ENCODE data around the gene CXCL3. TPM values are rescaled to one million over a fixed set of nuclear protein-coding genes. Genes with fewer than 3 reads are reported as not detected.

Gene CXCL3
- total RNA-seq, 1 donor from 2014 or later: 1.4 TPM

- Histone ChIP-seq H3K4me1 (ENCODE audit: insufficient read depth, low read length) (no peaks in the 10 kb centered on the region), H3K27me3 (ENCODE audit: insufficient read depth, low read length) (peaks cover 2% of the 10 kb centered on the region), H3K4me2 (ENCODE audit: low read length) (no peak overlapping the region), H4K20me1 (ENCODE audit: insufficient read depth, low read length) (no peaks in the 10 kb centered on the region), H3K36me3 (ENCODE audit: insufficient read depth, low read length) (no peaks in the 10 kb centered on the region), H3K9me3 (ENCODE audit: insufficient read depth, low read depth, low read length) (no peaks in the 10 kb centered on the region), H3K27ac (ENCODE audit: low read depth, low read length) (no peak overlapping the region), H3K4me3 (ENCODE audit: insufficient read depth, low read depth, low read length) (no peak overlapping the region), H2AFZ (ENCODE audit: low read depth, low read length) (no peak overlapping the region), H3K79me2 (ENCODE audit: insufficient read depth, low read length) (no peaks in the 10 kb centered on the region), H3K9ac (ENCODE audit: low read length) (no peak overlapping the region)
- Mint-ChIP-seq H3K9me3 (ENCODE audit: unreplicated experiment) (no peaks in the 10 kb centered on the region), H3K4me1 (ENCODE audit: low read depth, unreplicated experiment) (no peaks in the 10 kb centered on the region), H3K36me3 (ENCODE audit: low read depth, unreplicated experiment) (no peaks in the 10 kb centered on the region), H3K27ac (ENCODE audit: unreplicated experiment) (no peak overlapping the region), H3K4me3 (ENCODE audit: unreplicated experiment) (no peak overlapping the region), H3K27me3 (ENCODE audit: low read depth, unreplicated experiment) (no peaks in the 10 kb centered on the region)
- no peak for DNase-seq (ENCODE audit: low read depth)
- FAIRE-seq: no peak
- TF ChIP-seq EZH2 (IDR thresholded peaks at IDR 0.05; ENCODE audit: insufficient read depth, low read length) (no peak), CTCF (IDR thresholded peaks at IDR 0.05; ENCODE audit: insufficient read depth, low read depth, low read length) (no peak)
These were observed 22.4 kb downstream of the CXCL3 start for GRCh38 chr4:74016068-74016467.

GRCh38 chr4:74015126-74015780 lies 23.2 kb downstream of the CXCL3 start:
- H3K36me3 Mint-ChIP-seq (ENCODE audit: low read depth, unreplicated experiment): no peaks in the 10 kb centered on the region
- FAIRE-seq (no peak), DNase-seq (ENCODE audit: low read depth) (no peak)
- H4K20me1 ChIP-seq (ENCODE audit: insufficient read depth, low read length): no peaks in the 10 kb centered on the region
- no peak overlapping the region for H3K4me2 ChIP-seq (ENCODE audit: low read length)
- H3K27me3 Mint-ChIP-seq (ENCODE audit: low read depth, unreplicated experiment): no peaks in the 10 kb centered on the region
- no peaks in the 10 kb centered on the region for H3K36me3 ChIP-seq (ENCODE audit: insufficient read depth, low read length)
- no peak overlapping the region for H3K4me3 ChIP-seq (ENCODE audit: insufficient read depth, low read depth, low read length)
- H3K79me2 ChIP-seq (ENCODE audit: insufficient read depth, low read length): no peaks in the 10 kb centered on the region
- TF ChIP-seq EZH2 (IDR thresholded peaks at IDR 0.05; ENCODE audit: insufficient read depth, low read length): no peak
- H3K4me1 Mint-ChIP-seq (ENCODE audit: low read depth, unreplicated experiment): no peaks in the 10 kb centered on the region
- H3K9ac ChIP-seq (ENCODE audit: low read length): no peak overlapping the region
- no peaks in the 10 kb centered on the region for H3K9me3 ChIP-seq (ENCODE audit: insufficient read depth, low read depth, low read length)
- no peaks in the 10 kb centered on the region for H3K4me1 ChIP-seq (ENCODE audit: insufficient read depth, low read length)
- H3K4me3 Mint-ChIP-seq (ENCODE audit: unreplicated experiment): no peak overlapping the region
- H3K27me3 ChIP-seq (ENCODE audit: insufficient read depth, low read length): peaks cover 2% of the 10 kb centered on the region
- H3K9me3 Mint-ChIP-seq (ENCODE audit: unreplicated experiment): no peaks in the 10 kb centered on the region
- no peak overlapping the region for H3K27ac ChIP-seq (ENCODE audit: low read depth, low read length)
- no peak overlapping the region for H2AFZ ChIP-seq (ENCODE audit: low read depth, low read length)
- no peak overlapping the region for H3K27ac Mint-ChIP-seq (ENCODE audit: unreplicated experiment)

GRCh38 chr4:74014332-74014731 lies 24.2 kb downstream of the CXCL3 start:
- Histone ChIP-seq H3K27me3 (ENCODE audit: insufficient read depth, low read length) (no peaks in the 10 kb centered on the region), H3K4me3 (ENCODE audit: insufficient read depth, low read depth, low read length) (no peak overlapping the region), H3K4me1 (ENCODE audit: insufficient read depth, low read length) (no peaks in the 10 kb centered on the region), H3K9ac (ENCODE audit: low read length) (no peak overlapping the region), H3K27ac (ENCODE audit: low read depth, low read length) (no peak overlapping the region), H3K4me2 (ENCODE audit: low read length) (no peak overlapping the region), H2AFZ (ENCODE audit: low read depth, low read length) (no peak overlapping the region), H3K79me2 (ENCODE audit: insufficient read depth, low read length) (no peaks in the 10 kb centered on the region), H3K36me3 (ENCODE audit: insufficient read depth, low read length) (no peaks in the 10 kb centered on the region), H3K9me3 (ENCODE audit: insufficient read depth, low read depth, low read length) (no peaks in the 10 kb centered on the region), H4K20me1 (ENCODE audit: insufficient read depth, low read length) (no peaks in the 10 kb centered on the region)
- H3K36me3 Mint-ChIP-seq (ENCODE audit: low read depth, unreplicated experiment): no peaks in the 10 kb centered on the region
- TF ChIP-seq EZH2 (IDR thresholded peaks at IDR 0.05; ENCODE audit: insufficient read depth, low read length) (no peak), CTCF (IDR thresholded peaks at IDR 0.05; ENCODE audit: insufficient read depth, low read depth, low read length) (no peak)
- no peak overlapping the region for H3K27ac Mint-ChIP-seq (ENCODE audit: unreplicated experiment)
- FAIRE-seq (no peak), DNase-seq (ENCODE audit: low read depth) (no peak)
- no peaks in the 10 kb centered on the region for H3K4me1 Mint-ChIP-seq (ENCODE audit: low read depth, unreplicated experiment)
- no peaks in the 10 kb centered on the region for H3K9me3 Mint-ChIP-seq (ENCODE audit: unreplicated experiment)
- H3K27me3 Mint-ChIP-seq (ENCODE audit: low read depth, unreplicated experiment): no peaks in the 10 kb centered on the region
- no peak overlapping the region for H3K4me3 Mint-ChIP-seq (ENCODE audit: unreplicated experiment)

Data from astrocyte (in vitro differentiated cells and primary cell).